Activated CD4-positive, alpha-beta T cell treated with anti-CD3 and anti-CD28 coated beads, Interleukin-2, amount 50 U/mL, for 48 hours (primary cell): ENCODE data around the gene ABHD12.
"Not testable (repeated sequence)": the region's sequence is repeated elsewhere in the genome, so short reads cannot be mapped to it uniquely, and the experiment has no call there.

ENCODE experiments used
- DNase-seq, 2 experiments: peaks; one replicate each; pipeline ENCODE4 v3.0.0-alpha.2; 2020

ABHD12 gene

DNA sequence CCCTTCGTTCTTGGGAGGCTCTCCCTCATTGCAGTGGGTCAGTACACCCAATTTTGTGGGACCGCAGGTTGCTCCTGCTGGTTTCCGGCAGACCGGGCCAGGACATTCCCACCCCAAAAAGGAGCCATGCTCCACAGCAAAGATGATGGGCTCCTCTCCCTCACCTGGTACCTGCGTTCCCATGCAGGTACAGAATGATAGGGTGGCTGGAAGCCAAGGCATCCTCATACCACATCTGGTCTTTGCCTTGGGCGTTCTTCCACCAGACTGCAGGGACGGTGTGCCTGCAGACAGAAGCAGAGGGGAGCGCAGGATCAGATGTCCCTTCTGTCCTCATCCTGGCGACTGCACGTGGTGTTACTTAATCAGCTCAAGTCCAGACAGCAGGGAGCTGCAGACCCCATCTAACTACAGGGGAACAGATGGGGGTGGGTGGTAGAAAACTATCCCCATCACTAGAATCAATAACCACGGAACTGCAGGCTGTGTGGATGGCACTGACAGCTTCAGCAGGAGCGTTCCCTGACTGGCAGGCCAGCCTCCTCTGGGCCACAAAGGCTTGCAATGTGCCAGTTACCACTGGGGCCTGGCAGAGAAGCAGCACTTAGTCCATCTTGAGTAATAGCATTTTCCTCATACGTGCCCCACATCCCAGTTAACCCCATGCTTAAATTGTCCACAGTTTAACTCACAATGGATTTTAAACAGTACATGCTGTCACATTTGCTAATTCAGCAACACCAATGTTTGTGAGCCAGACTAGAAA is 70.4 kb downstream of the ABHD12 start:
- DNase-seq: no peak

DNA sequence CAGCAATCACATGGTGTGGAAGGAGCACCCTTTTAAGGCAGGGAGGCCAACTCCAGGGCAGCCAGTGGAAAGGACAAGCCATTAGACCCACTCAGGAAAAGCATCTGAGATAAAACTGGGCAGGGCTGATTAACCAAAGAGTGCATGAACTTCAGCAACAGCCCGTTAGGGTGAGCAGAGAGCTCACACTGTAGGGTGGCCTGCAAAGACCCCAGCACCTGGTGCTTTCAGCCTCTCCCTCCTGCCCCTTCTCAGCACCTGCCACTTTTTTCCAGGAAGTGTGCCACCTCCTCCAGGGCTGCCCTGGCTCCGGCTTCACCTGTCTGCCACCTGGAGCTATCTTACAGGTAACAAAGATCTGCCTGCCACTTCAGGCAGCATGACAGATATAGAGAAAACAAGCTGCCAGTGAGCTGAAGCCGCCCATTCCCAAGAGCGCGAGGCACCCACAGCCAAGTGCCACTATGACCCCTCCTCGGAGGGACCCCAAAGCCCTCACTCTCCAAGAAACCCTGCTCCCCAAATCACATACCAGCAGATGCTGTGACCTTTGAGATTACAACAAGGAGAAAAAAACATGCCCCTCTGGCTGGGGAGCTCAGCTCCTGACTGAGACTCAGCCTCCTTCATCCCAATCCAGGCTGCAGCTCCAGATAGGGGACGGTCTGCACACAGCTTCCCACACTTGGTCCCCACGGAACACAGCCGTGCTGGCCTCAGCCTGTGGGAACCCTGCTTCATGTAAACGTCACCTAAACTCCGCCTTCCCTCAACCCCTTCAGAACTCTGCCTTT is 71.2 kb downstream of the ABHD12 start:
- no peak for DNase-seq

DNA sequence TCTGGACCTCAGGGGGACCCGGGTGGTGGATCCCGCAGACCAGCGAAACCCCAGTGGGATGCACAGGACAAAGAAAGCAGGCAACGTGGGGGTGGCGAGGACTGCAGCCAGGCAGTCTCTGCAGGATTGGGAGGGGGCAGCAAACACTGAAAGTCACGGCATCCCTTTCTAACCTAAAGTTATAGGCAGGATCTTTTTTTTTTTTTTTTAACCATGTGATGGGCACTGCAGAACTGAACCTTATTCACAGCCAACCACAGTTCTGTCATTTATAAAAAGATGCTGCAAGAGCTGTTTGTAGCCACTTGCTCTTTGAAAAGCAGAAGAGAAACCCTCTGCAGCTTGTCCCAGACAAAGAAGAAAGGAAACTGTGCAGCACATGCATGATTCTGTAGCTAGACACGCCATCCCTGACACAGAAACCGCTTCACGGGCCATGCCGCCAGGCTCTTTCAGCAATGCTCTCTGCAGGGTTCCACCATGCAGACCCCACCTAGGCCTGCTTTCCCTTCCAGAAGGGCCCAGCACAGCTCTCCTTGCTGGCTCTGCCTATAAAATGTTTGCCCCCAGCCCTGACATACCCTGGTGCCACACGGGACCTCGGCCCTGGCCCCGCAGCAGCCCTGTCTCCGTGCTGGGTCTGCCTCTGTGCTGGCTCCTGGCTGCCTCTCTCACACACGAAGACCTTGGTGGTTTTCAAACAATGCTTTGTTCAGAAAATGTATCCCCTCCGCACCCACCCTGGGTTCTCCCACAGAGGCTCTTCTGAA is 72.0 kb downstream of the ABHD12 start:
- DNase-seq: no peak

DNA sequence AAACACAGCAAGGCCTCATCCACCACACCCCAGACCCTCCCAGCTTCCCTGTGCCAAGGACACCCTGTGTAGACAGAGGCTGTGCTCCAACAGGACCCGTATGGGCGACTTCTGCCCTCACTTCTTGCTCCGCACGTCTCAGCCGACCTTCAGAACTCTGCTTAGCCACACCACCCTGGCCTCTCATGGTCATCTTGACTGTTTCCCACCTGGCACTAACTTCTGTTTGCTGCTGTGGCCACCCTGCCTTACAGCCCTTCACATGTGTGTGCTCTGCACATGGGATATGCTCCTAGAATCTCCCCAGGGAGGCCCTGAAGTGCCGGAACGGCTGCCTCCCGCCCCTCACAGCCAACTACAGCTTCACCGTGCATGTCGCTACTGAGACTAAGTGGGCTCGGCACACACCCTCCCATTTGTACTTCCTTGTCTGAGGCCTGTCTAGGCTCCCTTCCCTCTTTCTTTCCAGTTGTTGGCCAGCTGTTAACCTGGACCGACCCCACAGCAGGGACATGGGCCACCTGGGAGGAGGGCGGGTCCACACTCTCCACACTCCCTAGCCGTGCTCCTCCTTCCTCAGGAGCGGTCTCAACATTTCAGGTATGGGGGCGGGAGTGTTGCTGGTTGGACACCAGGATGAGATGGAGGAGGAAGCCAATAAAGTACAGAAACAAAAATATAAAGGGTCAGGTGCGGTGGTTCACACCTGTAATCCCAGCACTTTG is 73.1 kb downstream of the ABHD12 start:
- DNase-seq: no peak

DNA sequence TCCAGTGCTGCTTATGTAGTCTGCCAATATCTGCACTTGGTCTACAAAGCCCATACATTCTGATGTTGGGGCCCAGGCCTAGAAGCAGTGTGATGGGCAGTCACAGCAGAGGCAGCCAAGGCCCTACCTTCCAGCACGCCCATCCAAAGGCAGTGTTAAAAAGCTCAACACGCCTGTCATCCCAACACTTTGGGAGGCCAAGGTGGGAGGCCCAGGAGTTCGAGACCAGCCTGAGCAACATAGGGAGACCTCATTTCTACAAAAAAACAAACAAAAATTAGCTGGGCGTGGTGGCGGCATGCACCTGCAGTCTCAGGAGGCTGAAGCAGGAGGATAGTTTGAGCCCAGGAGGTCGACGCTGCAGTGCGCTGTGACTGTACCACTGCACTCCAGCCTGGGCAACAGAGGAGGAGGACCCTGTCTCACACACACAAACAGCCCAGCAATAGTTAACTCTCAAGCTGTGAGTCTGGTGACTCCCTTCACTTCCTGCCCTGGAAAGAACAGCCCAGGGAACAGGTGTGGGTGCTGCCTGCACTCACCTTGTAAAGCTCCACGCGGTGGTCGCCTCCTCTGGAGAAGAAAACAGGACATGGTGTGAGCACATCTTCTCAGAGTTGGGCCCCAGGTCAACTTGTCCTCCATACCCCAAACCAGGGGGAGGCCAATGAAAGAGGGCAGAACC is 74.0 kb downstream of the ABHD12 start:
- no peak for DNase-seq

DNA sequence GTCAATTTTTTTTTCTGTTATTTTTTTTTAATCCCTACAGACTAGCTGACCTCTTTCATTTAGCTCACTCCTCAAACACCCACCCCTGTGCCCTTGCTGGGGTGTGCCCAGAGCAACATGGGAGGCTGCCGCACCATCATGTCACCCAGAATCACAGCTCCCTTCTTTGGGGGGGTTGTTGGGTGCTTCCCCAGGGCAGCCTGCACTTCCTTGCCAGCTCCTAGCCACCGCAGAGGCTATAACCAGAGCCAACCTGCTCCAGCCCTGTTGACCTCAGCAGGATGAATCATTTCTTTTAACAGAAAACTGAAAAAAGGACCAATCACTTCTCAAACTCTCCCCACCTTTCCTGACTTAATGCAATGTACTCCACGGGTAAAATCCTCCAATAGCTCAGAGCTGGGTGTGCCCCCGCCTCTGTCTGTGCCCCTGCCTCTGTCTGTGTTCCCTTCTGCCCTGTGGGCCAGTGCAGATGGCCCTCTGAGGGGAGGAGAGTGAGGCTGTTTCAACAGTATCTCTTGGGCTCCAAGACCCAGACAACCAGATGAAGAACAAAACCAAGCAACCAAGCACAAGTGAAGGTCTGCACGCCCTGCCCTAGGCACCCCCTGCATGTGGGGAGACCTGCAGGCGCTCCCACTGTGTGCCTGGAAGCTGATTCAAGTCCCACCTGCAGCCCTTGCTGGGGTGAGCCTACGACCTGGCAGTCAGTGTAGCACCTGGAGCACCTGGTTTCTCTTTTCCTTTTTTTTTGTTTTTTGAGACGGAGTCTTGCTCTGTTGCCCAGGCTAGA is 75.0 kb downstream of the ABHD12 start:
- DNase-seq: no peak

DNA sequence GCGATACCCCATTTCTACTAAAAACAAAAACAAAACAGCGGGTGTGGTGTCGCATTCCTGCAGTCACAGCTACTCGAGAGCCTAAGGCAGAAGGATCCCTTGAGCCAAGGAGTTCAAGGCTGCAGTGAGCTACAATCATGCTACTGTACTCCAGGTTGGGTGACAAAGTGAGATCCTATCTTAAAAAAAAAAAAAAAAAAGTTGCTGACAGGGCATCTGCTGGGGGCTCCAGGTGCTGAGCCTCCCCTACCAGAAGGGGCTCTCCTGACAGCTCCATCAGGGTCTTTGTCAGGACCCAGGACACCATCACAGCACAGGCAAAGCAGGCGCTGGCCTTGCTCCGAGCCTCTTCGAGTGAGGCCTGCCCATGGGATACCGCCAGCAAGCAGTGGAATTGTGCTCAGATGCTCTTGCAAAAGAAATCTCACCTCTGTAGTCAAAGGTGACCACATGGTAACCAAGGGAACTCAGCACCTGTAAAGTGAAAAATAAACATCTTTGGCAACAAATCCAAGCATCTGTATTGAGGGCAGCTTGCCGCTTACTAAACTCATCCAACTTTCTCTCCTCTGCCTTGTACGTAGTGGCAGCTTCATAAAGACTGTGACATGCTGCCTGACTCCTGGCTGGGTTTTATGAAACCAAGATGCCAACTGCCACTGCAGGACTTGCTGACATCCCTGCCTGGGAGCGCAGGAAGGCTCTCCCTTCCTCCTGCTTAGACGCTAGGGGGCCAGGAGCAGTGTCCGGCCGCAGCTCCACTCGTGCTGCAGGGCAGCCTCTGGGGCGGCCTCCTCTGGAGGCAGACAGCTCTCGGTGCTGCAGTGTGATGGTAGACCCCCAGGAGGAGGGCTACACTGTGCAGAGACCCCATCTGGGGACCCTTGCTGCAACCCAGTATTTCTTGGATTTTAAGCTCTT is 75.9 kb downstream of the ABHD12 start:
- no peak for DNase-seq

DNA sequence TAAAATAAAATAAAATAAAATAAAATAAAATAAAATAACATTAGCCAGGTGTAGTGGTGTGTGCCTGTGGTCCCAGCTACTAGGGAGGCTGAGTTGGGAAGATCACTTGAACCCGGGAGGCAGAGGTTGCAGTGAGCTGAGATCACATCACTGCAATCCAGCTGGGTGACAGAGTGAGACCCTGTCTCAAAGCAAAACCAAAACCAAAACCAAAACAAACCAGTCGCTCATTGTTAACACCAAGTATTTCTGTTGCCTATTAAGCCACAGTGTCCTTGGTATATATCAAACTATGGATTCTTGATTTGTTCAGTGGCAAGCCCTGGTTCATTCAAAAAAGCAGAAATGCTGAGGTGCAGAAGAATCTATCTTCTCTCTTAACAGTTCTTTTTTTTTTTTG is 77.0 kb downstream of the ABHD12 start:
- DNase-seq: no peak

DNA sequence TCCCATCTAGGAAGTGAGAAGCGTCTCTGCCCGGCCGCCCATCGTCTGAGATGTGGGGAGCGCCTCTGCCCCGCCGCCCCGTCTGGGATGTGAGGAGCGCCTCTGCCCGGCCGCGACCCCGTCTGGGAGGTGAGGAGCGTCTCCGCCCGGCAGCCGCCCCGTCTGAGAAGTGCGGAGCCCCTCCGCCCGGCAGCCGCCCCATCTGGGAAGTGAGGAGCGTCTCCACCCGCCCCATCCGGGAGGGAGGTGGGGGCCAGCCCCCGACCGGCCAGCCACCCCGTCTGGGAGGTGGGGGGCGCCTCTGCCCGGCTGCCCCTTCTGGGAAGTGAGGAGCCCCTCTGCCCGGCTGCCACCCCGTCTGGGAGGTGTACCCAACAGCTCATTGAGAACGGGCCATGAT is 77.9 kb downstream of the ABHD12 start:
- DNase-seq: not testable (repeated sequence)

DNA sequence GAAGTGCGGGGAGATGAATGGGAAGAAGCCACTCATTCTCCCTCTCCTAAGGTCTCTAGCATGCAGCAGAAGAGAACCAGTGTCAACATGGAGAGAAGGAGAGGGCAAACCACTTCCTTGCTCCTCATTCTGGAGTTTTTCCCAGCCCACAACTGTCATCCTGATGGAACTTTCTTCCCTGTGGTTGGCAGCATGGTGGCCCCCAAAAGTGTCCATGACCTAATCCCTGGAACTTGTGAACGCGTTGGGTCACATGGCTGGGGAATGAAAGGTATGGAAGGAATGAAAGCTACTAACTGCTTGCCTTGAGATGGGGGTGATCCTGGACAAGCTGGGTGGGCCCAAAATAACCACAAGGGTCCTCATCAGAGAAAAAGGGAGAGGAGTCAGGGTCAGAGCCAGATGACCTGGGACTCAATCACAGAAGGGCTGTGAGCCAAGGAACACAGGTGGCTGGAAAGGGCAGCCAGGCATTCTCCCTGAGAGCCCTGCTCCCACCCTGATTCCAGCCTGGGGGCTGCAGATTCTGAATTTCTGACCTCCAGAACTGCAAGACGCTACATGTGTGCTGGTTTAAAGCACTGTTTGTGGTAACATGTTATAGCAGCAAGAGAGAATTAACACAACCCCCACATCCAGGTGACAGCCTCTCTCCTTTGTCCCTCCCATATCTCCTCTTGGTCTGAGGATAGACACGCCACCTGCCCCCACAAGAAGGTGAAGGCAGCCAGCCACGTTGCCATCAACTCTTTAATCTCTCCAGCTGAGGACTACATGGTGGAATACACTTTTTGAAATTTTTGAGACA is 79.5 kb downstream of the ABHD12 start:
- no peak for DNase-seq

DNA sequence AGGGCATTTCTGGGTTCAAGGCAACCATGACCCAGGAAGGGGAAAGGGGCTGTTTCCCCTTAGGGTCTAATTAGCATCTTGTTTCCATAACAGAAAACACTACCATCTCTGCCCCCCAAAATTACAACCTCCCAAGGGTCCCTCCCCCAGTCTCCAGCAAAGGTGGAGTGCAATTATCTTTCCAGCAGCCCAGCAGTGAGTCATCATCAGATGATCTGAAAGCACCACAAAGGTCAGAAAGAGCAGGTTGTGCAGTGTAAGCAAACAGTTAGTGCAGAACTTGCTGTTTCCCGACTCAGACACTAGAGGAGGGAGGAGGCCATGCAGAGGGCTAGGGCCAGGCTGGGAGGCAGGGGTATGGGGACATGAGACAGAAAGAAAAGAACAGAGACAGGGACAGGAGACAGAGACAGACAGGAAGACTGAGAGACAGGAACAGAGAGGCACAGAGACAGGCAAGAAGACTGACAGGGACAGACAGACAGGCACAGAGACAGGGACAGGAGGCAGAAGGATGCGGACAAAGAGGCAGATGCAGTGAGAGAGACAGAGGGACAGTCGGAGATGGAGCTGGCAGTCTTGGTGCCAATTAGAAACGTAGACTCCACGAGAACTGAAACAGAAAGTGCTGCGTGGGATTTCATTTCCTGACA is 80.2 kb downstream of the ABHD12 start:
- peak; percentile 56 to 63 for DNase-seq

DNA sequence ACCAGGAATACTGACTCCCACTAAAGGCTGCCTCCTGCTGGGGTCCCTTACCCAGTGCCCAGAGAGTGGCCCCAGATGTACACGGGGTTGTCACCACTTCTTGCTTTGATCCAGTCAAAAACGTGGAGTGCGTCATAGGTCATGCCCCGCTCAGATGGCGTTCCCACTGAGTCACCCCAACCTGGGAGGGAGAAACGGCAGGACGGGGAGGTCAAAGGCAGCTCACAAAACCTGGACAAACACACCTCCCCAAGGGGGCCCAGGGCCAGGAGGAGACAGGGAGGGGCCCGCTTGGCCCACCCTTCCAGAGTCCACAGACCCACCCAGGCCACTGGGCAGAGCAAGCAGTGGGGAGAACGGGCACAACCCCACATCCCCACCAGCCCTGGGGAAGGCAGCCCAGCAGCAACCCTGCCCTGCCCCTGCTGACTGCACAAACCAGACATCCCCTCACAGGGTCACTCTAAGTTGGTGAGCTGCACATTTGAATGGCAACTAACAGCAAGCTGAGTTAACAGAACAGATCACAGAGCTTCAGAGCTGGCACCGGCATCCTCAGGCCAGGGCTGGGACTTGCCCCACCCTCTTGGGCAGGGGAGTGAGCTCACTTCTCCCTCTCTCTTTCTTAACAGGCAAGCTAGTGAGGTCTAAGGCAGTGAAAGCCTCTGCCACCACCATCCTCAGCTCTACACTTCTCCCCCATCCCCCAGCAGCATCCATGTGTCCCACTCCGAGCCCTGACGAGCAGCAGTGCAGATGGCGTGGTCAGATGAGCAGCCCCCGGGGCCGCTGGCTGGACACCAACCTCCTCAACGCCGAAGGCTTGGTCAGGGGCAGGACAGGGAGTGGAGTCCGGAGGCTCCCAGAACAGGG is 81.0 kb downstream of the ABHD12 start:
- peak in 1 of 2 experiments; percentile 26 for DNase-seq

DNA sequence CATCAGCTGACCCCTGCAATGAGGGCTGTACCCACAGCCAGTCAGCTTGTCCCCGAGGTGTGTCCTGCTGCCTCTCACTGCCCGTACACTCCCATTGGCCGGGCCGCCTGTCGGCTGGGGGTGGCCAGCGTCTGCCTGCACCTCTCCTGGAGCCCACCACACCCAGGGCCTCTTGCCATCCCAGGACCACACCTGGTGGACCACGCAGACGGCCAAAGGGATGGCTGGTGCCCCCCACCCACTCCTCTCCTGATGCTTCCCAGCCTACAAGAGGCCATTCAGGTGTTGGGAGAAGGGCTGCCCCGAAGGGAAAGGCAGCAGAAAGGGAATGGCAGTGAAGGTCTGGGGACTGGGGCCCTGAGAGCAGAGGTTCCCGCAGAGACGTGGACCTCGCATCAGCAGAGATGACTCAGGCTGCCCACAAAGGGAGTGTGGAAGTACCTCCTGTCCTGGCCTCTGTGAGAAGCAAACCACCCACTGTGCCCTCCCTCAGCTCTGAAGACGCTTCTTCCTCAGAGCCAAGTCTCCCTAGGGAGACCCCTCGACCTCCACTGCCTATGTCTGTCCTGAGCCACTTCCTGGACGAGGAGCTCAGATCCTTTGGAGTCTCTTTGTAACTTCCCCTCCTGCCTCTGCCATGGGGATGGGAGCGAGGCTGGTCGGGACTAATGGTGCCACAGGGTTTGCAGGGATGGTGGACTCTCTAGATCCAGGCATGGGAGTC is 81.8 kb downstream of the ABHD12 start:
- peak in 1 of 2 experiments; percentile 22 for DNase-seq

DNA sequence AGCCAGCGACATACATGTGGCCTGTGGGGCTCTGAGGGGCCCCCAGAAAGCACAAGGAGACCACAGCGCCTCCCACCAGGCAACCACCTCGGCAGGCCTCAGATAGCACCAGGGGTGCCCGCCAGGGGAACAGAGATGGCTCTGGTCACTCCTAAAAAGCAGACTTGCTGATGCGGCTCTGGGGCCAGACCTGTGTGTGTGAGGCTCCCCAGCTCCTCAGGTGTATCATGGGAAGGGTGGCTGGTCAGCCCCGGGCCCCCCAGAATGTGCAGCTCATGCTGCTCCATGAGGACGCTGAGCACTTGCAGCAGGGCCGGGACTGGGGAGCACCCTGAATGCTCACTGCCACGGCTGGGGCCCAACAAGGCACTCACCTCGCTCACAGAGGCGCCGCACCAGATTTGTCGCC is 82.5 kb downstream of the ABHD12 start:
- no peak for DNase-seq

DNA sequence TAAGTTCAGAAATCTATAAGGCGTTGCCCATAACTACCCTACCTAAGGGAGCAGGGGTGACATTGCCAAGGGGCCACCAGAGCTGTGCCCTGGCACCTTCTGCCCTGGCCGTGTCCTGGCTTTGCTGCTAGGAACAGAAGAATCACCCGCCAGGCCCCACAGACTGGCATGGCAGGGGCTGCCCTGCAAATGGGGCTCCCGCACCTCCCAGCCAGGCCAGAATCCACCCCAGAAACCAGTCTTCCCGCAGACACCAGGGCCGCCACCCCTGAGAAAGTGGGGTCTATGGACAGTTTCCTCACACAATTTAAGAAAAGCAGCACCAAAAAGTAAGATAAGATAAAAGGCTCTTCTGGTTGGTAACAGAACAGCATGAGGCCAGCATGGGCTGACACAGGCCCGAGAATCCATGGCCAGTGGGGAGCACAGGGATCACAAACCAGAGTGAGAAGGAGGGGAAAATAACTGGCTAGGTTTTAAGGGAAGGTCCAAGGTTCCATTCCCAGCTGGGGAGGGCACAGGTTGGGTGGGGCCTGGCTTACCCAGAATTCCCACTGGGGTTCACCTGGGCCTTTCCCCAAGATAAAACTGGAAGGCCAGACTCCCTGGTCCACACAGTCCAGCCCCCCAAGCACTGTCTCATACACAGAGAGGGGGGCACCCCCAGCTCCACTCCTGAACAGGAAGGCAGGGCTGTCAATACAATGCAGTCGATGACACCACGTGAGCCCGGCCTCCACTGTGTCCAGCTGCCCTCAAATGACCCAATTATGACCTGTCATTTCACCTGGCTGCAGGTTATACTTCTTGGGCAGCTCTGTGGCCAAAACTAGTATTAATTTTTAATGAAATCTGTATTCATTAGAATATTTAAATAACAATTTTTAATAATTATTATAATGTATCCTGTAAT is 83.4 kb downstream of the ABHD12 start:
- no peak for DNase-seq

DNA sequence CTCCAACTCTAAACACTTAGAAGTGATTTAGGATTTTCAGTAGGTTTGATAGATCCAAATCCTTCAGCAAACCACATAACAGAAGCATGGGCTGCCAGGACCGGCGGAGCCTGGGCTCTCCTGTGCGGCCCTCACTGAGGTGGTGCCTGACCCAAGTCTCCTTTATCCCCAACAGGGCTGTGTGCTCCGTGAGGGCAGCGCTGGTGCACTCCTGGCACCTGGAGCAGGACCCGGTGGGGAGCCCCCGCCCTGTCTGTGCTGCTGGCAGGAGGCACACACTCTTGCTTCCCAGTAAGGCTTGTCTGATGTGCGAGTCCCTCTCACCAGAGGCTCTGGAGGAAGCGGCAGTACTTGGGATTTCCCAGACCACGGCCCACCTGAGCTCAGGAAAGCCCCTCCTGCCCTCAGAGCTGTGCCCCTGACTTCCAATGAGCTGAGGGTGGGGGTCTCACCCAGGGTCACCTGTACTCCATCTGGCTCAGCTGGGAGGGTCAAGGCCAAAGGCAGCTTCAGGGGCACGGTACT is 86.5 kb downstream of the ABHD12 start:
- DNase-seq: no peak
